GM19035 (cell line): ENCODE results near the gene PLXNA1.
A peak's percentile ranks its signal among the peaks of the same experiment; 100 is the strongest.

ENCODE experiments used
- ATAC-seq: cut with Tn5 transposase; IDR thresholded peaks from one replicate; pipeline ENCODE4 v1.9.1; 2021; ENCODE audit not compliant: unreplicated experiment

PLXNA1 gene

DNA sequence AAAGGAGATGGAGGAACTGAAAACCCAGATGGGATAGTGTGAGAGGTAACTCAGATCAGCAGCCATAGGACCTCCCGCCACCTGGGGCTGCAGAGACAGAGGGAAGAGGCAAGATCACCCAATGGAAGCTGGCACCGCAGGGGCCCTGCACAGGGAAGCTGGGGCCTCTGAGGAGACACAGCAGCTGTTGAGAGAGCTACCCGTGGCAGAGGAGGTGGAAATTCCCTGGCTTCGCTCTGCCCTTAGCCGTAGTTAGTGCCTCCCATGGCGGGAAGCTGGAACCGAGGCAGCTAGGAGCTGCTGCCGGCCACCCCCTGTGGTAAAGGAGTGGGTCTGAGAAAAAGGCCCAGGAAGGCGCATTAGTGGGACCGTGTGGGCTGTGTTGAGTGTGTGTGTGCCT is 18.0 kb upstream of the PLXNA1 start:
- ATAC-seq, result no peak

DNA sequence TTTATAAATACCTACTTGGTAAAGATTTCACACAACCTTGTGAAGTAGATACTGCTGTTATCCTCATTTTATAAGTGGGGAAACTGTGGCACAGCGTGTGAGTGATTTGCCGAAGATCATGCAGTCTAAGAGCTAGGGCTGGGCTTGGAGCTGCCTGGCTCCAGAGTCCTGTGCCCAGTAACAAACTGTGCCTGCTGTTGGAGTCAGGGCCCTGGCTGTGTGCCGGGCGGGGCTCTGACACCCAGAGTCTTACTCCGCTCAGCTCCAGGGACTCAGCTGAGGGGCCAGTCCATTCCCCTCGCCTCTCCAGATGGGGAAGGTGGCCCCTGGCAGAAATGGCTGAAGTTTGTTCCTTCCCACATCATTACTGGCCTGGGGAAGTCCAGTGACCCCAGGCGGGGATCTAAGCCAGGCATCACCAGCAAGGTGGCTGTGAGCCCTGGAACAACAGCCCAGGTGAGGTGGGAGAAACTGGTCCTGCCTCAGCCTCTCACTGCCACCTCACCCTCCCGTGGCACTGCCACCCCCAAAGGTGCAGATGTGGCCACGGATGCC is 17.3 kb upstream of the PLXNA1 start:
- no peak for ATAC-seq

DNA sequence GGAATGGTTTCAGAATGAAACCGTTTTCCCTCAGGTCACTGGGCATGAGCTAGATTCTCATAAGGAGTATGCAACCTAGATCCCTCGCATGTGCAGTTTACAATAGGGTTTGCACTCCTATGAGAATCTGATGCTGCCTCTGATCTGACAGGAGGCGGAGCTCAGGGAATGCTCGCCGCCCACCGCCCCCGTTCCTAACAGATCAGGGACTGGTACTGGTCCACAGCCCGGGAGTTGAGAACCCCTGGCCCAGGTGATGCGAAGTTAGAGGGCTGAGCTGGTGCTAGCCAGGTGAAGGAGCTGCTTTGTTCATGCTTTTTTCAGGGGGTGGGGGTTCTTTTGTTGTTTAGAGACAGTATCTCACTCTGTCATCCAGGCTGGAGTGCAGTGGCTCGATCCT is 15.5 kb upstream of the PLXNA1 start:
- no peak for ATAC-seq

DNA sequence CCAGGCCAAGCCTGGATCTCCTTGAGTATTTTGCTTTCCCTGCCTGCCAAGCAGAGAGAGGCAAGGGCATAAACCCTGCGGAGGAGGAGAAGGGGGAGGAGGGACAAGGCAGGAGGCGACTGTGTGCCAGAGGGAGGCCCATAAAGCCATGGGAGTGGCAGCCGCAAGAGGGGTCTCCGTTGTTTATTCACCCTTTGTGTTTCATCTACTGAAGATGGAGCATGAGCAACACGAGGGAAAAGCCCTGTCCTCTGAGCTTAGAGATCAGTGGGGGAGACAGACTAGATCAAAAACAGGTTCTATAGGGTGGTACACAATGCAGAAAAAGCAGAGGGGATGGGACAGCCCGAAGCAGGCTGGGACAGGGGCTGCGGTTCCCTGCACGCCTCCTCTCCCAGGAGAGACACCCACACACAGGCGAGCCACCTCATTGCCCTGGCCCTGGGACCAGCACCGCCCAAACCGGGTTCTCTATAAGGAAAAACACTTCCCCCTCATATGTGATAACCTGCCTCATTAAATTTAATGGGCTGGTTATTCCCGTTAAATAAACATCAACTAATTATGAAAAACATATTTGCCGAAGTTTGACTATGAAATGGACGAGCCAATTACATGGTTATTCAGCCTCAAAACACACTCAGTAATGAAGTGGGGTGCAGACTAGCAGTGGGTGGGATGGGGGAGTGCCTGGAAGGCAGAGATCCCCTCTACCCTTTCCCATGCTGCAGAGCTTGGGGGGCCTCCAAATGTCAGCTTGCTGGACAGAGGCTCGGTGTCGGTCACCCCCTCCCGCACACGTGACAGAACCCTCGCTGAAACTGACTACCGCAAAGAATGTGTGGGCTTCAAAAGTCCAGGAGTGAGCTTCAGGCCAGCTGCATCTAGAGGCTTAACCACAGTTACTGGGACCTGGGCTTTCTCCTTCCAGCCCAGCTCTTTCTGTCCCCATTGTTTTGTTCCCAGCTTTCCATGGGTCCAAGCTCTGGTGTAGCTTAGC is 14.2 kb upstream of the PLXNA1 start:
- no peak for ATAC-seq

DNA sequence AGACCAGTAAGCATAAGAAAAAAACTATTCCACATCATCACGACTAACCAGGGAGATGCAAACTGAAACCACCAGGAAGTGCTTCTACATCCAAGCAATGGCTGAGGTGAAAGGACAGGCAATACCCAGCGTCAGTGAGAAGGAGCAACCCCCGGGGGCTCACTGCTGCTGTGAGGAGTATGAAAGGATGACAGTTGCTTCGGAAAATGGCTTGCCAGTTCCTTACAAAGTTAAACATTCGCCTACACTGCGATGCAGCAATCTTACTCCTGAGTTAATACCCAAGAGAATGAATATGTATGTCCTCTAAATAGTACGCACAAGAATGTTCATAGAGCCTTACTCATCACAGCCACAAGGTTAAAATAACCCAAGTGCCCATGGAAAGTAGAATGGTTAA is 13.3 kb upstream of the PLXNA1 start:
- ATAC-seq, result no peak

DNA sequence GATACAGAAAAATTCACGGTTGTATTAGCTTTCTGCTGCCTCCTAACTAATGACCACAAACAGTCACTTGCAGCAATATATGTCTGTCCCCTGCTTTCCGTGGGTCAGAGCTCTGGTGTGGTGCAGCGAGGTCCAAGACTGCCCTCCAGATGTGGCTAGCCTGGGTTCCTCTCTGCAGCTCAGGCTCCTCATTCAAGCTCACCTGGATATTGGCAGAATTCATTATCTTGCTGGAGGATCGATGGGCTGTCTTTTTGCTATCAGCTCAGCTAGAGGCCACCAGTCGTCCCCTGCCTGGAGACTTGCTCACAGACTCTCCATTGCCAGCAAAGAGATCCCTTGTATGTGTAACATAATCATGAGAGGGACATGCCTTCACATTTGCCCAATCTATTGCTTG is 12.8 kb upstream of the PLXNA1 start:
- no peak for ATAC-seq

DNA sequence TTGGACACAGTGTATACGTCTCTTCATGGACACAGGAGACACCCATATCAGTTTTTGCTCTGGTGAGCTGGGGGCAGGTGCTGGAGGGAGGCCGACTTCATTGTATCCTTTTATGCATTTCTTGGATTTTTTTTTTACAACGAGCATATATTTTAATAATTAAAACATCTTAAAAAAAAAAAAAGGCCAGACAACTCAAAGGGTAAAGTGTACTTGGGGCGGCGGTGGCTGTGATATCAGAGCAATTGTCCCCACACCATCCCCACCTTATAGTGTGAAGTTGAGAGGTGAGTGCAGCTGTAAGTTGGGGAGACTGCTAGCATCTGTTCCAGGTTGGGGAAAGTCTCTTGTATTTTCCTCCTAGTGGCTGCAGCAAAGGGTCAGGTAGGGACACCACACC is 12.0 kb upstream of the PLXNA1 start:
- ATAC-seq, result no peak

DNA sequence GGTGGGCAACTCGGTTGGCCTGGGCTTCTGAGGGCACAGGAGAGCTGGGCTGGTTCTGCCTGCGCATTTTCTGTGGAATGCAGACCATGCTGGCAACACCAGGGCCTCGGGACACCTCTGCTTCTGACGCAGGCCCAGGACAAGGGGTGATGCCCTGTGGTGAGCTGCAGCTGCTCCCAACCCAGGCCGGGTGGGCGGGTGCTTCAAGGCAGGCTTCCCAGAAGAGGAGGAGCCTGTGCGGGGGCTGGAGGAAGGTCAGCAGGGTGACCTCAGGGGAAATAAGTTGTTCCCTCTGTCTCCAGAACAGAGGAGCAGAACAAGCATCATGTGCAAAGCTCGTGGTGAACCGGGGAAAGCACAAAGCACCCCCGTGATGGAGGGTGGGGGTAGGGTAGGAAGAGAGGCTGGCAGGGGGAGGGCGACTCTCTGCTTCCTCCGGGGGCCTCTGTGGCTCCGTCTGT is 11.0 kb upstream of the PLXNA1 start:
- no peak for ATAC-seq

DNA sequence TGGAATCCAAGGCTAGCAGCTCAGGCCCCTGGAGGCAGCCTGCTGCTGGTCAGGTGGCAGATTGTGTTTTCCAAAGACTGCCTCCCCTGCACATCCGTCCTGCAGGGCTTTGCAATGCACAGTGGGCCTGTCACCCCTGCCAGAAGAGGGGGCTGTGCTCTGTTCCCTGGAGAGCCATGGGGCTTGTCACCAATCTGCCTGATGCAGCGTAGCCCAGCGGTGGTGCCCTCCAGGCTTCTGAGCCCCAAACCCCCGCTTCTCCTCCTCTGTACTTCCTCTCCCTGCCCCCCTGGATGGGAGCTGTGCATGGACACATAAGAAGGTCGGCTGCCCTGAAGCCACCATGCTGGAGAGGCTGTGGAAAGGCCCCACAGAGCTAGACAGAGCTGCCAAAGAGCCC is 10.0 kb upstream of the PLXNA1 start:
- no peak for ATAC-seq

DNA sequence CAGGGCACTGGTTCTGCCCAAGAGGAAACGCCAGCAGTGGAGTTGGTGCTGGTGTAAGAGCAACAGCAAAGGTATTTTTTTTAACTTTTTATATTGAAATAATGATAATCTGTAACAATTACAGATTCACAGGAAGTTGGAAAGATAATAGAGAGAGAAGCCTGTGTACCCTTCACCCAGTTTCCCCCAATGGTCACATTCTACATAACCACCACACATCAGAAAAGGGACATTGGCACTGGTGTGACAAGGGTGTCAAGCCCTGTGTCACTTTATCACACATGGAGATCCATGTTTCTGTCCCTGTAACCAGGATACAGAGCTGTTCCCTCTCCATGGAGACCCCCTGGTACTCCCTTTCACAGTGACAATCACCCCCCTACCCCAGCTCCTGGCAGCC is 9.1 kb upstream of the PLXNA1 start:
- no peak for ATAC-seq

DNA sequence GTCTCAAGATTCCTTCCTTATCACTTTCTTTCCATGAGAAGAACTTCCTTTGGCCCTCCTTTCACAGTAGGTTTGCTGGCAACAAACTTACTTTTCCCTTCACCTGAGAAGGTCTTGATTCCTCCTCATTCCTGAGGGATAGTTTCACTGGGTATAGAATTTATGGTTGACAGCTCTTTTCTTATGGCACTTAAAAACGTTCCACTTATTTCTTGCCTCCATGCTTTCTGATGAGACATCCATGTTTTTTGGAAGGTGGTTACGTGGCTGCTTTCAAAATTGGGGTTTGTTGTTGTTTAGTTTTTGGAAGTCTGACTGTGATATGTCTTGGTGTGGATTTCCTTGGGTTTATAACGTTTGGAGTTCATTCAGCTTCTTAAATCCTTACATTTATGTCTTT is 8.2 kb upstream of the PLXNA1 start:
- no peak for ATAC-seq

DNA sequence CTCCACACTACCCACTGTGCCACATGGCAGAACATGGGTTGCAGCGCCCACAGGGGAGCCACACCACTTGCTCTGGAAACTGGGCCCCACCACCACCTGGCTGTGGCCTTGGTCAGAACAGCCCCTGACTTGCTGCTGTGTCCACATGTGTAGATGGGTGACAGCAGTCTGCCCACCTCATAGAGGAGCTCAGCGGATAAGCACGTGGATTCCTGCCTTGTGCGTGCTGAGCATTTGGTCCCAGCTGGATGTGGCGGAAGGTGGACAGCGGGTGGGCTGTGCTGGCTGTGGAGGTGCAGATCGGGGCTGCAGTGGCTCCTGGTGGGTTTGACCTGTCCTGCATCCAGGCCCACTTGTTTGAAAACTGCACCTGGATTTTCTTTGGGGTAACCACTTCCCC is 6.0 kb upstream of the PLXNA1 start:
- no peak for ATAC-seq

DNA sequence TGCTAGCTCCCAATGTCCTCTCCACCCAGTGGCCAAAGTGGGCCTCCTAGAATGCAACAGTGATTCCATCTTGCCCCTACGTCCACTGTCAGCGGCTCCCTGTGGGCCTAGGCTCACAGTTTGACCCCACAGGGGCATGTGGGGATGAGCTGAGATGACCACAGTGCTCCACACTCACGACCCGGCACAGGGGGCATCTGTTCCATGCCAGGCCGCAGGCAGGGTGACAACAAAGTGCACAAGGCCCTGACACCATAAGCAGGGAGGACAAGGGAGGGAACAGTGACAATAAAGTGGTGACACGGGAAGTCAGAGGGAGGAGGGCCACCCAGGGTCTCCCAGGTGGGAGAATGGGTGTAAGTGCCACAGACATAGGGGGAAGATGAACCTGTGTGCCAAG is 5.1 kb upstream of the PLXNA1 start:
- ATAC-seq, result no peak

DNA sequence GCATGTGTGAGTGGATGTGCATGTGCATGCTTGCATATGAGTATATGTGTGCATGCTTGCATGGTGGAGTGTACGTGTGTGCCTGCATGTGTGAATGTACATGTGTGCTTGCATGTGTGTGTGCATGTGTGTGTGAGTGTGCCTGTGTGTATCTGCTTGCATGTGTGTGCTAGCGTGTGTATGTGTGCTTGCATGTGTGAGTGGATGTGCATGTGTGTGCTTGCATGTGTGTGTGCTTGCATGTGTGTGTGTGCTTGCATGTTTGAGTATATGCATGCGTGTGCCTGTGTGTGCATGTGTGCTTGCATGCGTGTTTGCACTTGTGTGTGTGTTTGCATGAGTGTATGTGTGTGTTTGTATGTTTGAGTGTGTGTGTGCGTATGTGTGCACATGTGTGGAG is 4.6 kb upstream of the PLXNA1 start:
- no peak for ATAC-seq

DNA sequence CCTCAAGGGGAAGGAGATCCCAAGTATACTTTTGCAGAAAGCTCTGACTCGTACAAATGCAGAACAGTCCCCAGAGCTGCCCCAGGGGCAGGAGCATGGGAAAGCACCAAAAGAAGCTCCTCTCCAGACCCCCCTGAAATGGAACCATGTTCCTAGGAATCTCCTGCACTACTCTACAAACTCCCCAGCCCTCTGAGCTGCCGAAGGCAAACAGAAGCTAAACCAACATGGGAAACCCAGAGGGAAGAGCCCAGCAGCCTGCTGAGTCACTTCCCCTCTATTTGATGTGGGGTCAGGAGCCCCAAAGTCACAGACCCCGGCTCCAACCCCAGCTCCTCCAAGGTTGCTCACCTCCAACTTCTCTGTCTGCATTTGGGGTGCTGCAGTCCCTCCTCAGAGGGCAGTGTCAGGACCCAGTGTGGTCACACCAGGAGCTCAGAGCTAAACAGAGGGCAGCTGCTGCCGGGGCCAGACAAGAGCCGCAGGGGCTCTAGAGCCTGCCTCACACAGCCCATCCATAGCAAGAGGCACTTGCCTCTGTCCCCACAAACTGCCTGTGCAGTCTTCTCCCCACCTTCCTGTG is 3.8 kb upstream of the PLXNA1 start:
- ATAC-seq, result no peak

DNA sequence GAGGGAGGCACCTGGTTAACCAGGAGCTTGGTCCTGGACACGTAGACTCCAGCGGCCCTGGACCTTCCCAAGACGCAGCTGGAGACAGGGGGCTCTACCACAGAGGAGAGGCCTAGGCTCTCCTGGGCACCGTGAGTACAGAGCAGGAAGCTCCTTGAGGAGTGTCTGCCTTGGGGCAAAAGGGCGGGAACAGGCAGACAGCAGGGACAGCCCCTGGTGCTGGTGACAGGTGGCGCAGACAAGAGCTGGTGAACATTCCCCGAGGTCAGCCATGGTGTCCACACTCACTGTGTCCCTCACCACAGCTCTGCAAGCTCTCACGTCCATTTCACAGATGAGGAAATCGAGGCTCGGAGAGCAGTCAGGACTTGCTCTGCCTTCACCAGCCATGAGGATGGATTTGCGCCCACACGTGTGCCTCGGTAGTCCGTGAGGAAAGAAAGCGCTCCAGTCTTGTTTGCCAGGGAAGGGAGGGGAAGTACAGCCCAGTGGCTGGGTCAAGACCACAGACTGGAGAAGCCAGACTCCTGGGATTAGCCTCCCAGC is 2.6 kb upstream of the PLXNA1 start:
- no peak for ATAC-seq

DNA sequence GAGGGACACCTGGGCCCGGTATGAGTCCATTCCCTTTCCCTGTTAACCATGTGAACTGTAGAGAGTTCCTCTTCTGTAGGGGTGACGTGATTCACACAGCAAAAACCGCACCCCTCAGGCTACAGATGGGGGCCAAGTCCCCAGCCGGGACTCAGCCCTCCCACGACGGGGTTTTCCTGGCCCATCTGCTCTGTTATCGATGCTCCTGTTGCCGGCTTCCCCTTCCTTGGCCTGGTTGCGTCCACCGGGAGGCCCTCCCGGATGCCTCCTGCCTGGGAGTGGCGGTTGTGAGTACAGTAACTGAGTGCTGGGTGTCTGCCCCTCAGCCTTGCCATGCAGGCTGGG is 817 bp upstream of the PLXNA1 start:
- peak; percentile 32 for ATAC-seq

DNA sequence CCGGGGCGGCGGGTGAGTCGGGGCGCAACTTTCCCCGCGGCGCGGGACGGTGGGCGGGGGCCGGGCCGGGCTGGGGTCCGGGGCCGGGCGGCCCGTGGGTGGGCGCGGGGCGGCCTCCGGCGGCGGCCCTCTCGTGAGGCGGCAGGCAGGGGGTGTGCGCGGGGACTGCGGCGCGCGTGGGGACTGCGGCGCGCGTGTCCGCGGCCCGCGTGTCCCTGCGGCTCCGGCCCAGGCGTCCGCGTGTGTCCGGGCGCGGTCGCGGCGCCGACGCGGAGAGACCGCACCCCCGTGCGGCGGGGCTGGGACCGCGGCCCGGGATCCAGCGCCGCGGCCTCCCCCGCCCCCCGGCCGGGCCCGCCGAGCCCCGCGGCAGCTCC is 349 bp downstream of the PLXNA1 start:
- peak; percentile 11 for ATAC-seq

DNA sequence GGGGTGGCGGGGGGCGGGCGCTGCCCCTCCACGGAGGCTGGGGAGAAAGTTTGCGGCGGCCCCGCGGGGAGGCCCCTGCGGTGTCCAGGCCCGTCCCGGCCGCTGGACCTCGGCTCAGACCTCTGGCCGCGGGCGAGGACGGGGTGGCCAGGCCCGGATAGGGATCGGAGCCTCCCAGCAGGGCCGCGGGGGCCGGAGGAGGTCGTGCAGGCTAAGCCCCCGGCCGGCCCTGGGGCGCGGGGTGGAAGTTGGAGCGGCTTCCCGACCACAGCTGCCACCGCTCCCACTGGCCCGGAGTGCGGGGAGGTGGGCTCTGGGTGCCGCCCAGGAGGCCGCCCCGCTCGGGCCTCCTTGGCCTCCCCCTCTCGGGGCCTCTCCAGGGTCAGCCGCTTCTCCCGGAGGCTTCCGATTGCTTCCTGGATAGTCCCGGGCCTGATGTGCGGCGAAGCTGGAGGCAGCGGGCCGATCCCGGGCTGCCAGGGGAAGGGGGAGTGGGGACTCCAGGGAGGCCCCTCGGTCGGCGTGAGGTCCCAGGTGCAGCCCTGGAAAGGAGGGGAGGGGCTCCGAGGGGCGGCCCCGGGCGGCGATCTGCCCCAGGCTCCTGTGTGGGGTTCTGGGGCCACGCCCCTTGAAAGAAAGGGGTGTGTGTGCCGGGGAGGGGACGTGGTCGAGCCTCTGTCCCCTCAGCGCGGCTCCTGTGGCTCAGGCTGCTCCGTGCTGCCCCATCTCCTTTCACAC is 907 bp downstream of the PLXNA1 start:
- ATAC-seq, result peak; percentile 5

DNA sequence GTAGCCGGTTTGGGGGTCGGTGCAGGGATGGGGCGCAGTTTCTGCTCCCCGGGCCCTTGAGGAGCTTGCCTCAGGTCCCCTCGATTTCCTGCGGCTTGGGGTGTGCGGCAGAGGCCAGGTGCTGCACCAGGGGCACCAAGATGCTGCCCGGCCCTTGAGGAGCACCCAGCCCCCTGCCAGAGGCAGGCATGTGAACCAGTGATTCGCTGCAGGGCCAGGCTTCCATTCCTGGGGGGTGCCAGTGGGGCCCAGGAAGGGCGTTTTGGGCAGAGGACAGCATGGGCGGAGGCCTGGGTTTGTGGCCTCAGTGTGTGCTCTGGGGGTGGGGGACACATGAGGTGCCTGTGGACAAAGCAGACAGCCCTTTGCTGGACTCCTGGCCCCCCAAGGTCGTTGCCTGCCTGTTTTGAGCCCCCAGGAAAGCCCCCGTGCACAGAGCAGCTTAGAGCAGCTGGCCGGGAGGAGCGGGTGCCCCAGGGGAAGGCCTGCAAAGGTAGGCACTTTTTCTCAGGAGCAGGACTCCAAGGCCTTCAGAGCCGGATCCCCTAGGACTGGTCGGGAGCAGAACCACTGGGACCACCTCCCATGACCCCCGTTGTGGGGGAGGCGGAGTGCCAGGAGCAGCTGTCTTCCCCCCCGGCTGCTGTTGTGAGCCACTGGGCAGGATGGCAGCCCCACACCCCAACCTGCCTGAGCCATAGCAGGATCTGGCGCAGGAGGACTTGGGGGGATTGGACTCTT is 1.6 kb downstream of the PLXNA1 start:
- ATAC-seq, result no peak
